LNCaP clone FGC (cell line): ENCODE results near the gene OXSM.

ENCODE experiments used
- DNase-seq: peaks from one replicate; pipeline ENCODE4 v3.0.0-alpha.2; 2011; ENCODE audit warnings: low read depth
- H3K4me3 ChIP-seq: 2 replicates; pipeline ENCODE4 v1.5.1; 2011; ENCODE audit warnings: mild to moderate bottlenecking, low read depth, low read length, control low read depth
- TF ChIP-seq, protein P1 (sequence below): IDR thresholded peaks from 2 replicates; pipeline ENCODE4 v1.5.1; 2012; ENCODE audit warnings: mild to moderate bottlenecking; ENCODE audit not compliant: control insufficient read depth, insufficient read depth; ENCODE audit errors: extremely low read depth

OXSM gene

DNA sequence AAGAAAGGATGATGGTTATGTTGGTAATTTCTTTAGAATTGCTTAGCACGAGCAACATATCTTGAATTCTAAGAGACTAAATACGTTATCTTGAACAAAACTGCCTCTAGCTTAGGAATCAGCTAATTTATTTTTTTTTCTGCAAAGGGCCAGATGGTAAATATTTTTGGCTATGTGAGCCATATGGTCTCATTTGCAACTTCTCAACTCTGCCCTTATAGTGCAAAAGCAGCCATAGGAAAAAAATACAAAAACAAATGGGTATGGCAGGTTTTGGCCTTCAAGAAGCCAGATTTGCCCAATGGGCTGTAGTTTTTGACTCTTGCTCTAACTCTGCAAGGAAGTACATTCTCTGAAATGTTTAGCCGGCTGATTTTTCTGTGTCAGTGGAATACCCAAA lies 11.9 kb downstream of the OXSM start:
- TF ChIP-seq, protein P1, sequence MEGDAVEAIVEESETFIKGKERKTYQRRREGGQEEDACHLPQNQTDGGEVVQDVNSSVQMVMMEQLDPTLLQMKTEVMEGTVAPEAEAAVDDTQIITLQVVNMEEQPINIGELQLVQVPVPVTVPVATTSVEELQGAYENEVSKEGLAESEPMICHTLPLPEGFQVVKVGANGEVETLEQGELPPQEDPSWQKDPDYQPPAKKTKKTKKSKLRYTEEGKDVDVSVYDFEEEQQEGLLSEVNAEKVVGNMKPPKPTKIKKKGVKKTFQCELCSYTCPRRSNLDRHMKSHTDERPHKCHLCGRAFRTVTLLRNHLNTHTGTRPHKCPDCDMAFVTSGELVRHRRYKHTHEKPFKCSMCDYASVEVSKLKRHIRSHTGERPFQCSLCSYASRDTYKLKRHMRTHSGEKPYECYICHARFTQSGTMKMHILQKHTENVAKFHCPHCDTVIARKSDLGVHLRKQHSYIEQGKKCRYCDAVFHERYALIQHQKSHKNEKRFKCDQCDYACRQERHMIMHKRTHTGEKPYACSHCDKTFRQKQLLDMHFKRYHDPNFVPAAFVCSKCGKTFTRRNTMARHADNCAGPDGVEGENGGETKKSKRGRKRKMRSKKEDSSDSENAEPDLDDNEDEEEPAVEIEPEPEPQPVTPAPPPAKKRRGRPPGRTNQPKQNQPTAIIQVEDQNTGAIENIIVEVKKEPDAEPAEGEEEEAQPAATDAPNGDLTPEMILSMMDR = no peak
- no peak for DNase-seq
- no peak overlapping the region for H3K4me3 ChIP-seq

DNA sequence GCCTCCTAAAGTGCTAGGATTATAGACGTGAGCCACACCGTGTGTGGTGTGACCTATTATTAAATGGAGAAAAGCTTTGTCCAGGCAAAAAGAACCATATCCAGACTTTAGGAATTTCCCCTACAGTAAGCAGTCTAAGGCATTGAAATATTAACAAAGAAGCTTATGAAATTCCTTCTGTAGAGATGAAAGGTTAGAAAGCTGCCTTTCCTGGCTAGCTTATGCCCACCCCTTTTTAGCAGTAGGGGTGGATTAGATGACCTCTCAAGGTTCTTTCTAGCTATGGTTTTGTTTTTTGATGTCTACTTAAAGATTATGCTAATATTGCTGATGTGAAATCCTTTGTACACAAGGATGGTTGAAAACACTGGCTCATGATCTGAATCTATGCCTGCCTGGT lies 13.9 kb downstream of the OXSM start:
- no peak for DNase-seq
- H3K4me3 ChIP-seq = no peak overlapping the region
- TF ChIP-seq, protein P1 = no peak

DNA sequence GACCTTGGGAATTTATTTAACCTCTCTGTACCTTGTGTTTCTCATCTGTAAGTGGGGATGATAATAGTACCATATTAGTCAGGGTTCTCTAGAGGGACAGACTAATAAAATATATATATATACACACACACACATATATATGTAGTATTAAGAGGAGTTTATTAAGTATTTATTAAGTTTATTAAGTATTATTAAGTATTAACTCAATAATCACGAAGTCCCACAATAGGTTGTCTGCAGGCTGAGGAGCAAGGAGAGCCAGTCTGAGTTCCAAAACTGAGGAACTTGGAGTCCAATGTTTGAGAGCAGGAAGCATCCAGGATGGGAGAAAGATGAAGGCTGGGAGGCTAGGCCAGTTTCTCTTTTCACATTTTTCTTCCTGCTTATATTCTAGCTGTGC lies 14.8 kb downstream of the OXSM start:
- H3K4me3 ChIP-seq = no peak overlapping the region
- no peak for DNase-seq
- TF ChIP-seq, protein P1 = no peak

DNA sequence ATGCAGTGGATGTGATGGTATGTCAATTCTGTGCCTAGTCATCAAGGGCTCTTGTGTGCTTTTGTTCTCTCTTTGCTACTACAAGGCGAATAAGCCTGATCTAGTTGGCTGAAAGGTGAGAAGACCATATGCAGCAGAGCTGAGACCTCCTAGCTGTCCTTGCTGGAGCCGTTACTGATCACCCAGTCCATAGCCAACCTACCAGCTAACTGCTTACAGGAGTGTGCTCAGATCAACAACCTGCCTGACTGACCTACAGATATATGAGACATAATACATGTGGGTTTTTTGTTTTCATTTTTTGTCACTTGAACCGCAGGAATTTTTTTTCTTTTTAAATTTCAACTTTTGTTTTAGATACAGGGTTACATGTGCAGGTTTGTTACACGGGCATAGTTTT lies 22.8 kb downstream of the OXSM start:
- no peak overlapping the region for H3K4me3 ChIP-seq
- TF ChIP-seq, protein P1 = no peak
- DNase-seq = no peak

DNA sequence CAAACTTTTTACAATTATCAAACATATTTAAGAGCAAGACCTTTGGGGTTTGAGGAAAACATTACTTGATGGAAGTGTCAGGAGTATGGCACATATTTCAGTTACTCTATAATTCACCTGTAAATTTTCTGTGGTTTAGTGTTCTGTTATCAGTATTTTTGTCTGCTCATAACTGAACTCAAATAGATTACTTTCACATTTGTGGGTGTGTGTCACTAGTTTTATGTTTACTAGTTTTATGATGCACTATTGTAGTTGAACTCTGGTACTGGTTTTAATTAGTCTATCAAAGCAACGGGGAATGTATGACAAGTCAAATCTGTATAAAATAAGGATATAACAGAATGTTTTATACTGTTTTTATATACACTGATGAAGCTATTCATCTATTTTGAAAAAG lies 27.2 kb downstream of the OXSM start:
- TF ChIP-seq, protein P1 = no peak
- DNase-seq = no peak
- no peak overlapping the region for H3K4me3 ChIP-seq

DNA sequence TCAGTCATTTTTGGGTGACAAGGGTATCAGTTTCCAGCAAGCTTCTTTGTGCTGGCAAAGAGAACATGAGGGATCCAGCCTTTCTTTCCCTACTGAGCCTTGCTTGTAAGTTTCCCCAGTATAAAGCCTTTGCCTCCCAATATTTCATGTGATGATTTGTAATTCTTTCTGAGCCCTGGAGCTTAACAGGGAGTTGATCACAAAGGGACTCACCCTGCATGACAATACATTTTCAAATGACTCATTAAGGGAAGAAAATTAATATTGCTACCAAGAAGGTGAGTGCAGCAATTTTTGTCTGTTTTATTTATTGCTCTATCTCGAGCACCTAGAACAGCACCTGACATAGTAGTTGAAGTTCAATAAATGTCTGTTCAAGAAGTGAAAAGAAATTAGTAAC lies 27.7 kb downstream of the OXSM start:
- H3K4me3 ChIP-seq = no peak overlapping the region
- DNase-seq = no peak
- TF ChIP-seq, protein P1 = no peak

DNA sequence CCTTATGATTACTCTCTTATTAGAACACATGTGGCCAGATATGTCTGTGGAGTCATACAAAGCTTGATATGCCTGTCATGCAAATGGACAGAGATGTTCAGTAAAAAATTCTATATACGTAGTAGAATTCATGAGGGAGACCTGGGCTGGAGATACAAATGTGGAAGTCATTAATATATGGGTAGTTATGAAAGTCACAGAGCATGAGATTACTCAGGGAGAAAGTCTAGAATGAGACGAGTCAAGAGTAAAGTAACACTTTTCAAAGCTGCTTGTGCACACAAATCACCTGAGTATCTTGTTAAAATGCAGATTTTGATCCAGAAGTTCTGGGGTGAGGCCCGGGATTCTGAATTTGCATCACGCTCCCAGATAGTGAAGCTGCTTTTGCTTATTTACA lies 28.4 kb downstream of the OXSM start:
- H3K4me3 ChIP-seq = no peak overlapping the region
- TF ChIP-seq, protein P1 = no peak
- no peak for DNase-seq
